ENCODE data around the gene MYBPC3.

MYBPC3 gene

GRCh38 chr11:47352556-47352955, at the start of gene MYBPC3:
MYBPC3 (minus strand) TSS chr11:47352702; CDS start chr11:47352647, 55 bp downstream.
- no peak for DNase-seq (ENCODE audit: low spot score)

GRCh38 chr11:47400768-47401279, 48.3 kb upstream of the MYBPC3 start:
- no peak for DNase-seq (ENCODE audit: low spot score)

- no peak for DNase-seq (ENCODE audit: low spot score)
Observed at GRCh38 chr11:47399860-47400767, 47.6 kb upstream of the MYBPC3 start.

GRCh38 chr11:47398551-47398950, 46.0 kb upstream of the MYBPC3 start:
- no peak for DNase-seq (ENCODE audit: low spot score)

- DNase-seq (ENCODE audit: low spot score) = no peak
Observed at GRCh38 chr11:47398011-47398410, 45.5 kb upstream of the MYBPC3 start.

GRCh38 chr11:47396049-47396320, 43.5 kb upstream of the MYBPC3 start:
- no peak for DNase-seq (ENCODE audit: low spot score)

GRCh38 chr11:47395223-47396048, 42.9 kb upstream of the MYBPC3 start:
- no peak for DNase-seq (ENCODE audit: low spot score)

GRCh38 chr11:47394322-47395222, 42.1 kb upstream of the MYBPC3 start:
- no peak for DNase-seq (ENCODE audit: low spot score)

GRCh38 chr11:47394050-47394321, 41.5 kb upstream of the MYBPC3 start:
- DNase-seq (ENCODE audit: low spot score) = no peak

GRCh38 chr11:47393163-47394049, 40.9 kb upstream of the MYBPC3 start:
- no peak for DNase-seq (ENCODE audit: low spot score)

- no peak for DNase-seq (ENCODE audit: low spot score)
Observed at GRCh38 chr11:47392546-47393162, 40.2 kb upstream of the MYBPC3 start.

GRCh38 chr11:47391711-47392432, 39.4 kb upstream of the MYBPC3 start:
- DNase-seq (ENCODE audit: low spot score) = no peak

- DNase-seq (ENCODE audit: low spot score) = no peak
Observed at GRCh38 chr11:47391077-47391583, 38.6 kb upstream of the MYBPC3 start.

GRCh38 chr11:47390422-47390760, 37.9 kb upstream of the MYBPC3 start:
- no peak for DNase-seq (ENCODE audit: low spot score)

GRCh38 chr11:47389577-47390421, 37.3 kb upstream of the MYBPC3 start:
- DNase-seq (ENCODE audit: low spot score) = no peak

- DNase-seq (ENCODE audit: low spot score) = no peak
Observed at GRCh38 chr11:47388697-47389576, 36.4 kb upstream of the MYBPC3 start.

GRCh38 chr11:47387944-47388696, 35.6 kb upstream of the MYBPC3 start:
- no peak for DNase-seq (ENCODE audit: low spot score)
